Activated CD4-positive, alpha-beta T cell treated with anti-CD3 and anti-CD28 coated beads for 48 hours (primary cell): Measurements from ENCODE around the gene FCHSD2.

ENCODE experiments used
- DNase-seq: peaks from one replicate; pipeline ENCODE4 v3.0.0-alpha.2; 2020

Gene FCHSD2

GRCh38 chr11:72962084-72962483 is 180.0 kb downstream of the FCHSD2 start:
- no peak for DNase-seq

DNA sequence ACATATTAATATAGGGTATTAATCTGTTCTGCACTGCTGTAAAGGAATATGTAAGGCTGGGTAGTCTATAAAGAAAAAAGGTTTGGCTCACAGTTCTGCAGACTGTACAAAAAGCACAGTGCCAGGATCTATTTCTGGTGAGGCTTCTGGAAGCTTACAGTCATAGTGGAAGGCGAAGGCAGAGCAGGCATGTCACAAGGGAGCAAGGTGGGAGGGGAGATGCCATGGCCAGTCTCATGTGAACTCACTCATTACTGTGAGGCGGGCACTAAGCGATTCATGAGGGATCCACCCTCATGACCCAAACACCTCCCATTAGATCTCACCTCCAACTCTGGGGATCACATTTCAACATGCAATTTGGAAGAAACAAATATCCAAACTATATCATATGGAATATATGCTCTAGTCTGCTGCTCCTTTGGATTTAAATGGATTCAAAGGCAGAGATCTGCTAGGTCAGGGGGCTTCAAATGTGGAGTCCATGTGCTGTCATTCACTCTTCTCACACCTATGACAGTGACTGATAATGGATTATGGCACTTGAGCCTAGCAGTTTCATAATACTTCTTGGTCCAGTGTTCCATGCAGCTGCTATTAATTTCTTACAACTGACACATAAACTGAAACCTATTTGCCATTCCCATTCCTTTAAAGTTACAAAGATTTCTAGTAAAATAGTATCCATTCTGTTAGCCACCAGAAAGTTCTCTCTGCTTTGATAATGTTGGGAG is 182.0 kb downstream of the FCHSD2 start:
- DNase-seq, result no peak

- no peak for DNase-seq
These were observed 183.3 kb downstream of the FCHSD2 start for GRCh38 chr11:72958791-72959190.

- DNase-seq, result no peak
These were observed 186.7 kb downstream of the FCHSD2 start for GRCh38 chr11:72955466-72955865.

GRCh38 chr11:72954860-72955259 is 187.3 kb downstream of the FCHSD2 start:
- DNase-seq, result no peak

DNA sequence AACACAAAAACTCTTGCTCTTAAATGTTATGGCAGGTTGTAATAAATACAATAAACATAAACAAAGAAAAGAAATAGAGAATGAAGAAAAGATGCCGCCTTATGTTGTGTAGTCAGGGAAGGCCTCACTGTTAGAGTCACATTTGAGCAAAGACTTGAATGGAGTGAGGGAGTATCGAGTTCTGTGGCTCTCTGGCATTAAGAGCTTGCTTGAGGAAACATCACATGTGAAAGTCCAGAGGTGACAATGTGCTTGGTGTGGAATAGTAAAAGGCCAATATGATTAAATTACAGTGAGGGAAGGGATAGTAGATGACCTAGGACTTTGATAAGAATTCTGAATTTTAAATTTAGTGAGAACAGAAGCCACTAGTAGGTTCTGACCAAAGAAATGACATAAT is 188.5 kb downstream of the FCHSD2 start:
- DNase-seq, result no peak

- no peak for DNase-seq
These were observed 190.2 kb downstream of the FCHSD2 start for GRCh38 chr11:72951888-72952287.

- no peak for DNase-seq
These were observed 190.9 kb downstream of the FCHSD2 start for GRCh38 chr11:72951193-72951592.

GRCh38 chr11:72950685-72951084 is 191.4 kb downstream of the FCHSD2 start:
- DNase-seq, result no peak

DNA sequence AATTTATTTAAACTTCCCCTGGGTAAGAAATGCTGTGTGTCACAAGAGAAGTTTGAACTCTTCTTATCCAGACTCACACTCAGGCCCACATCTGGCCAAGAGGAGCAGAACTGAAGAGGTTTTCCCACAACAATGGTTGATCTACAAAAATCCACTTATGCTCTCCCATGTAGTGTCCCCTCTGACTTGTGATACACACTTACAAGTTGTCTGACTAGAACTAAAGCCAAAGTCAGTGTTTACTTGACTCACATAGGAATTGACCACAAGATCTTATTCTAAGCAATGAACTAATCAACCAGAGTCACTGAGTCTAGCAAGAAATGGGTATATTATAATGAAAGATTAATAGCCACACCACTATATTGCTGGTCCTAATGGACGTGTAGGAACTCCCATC is 194.9 kb downstream of the FCHSD2 start:
- no peak for DNase-seq

DNA sequence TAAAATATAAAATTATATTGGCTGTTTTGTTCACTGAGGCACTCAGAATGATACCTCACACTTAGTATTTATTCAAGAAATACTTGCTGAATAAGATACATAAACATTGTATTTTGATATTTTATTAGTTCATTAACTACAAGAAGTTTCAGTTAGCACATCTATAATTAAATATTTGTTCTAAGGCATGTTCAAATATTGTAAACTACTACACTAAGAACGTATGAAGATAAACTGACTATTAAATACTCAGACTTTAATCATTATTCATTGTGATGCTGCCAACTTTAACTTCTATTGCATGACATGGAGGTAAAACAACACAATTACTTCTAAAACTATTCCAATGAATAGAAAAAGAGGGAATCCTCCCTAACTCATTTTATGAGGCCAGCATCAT is 198.5 kb downstream of the FCHSD2 start:
- no peak for DNase-seq

DNA sequence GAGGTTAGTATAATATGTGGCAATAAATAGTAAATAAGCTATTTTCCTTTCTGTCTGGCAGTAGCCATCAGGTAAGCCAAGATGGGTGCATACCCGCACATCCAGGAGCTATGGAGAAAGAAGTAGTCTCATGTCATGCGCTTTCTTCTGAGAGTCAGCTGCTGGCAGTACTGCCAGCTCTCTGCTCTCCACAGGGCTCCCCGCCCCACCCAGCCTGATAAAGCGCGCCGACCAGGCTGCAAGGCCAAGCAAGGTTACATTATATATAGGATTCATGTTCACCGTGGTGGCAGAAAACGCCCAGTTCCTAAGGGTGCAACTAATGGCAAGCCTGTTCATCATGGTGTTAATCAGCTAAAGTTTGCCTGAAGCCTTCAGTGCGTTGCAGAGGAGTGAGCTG is 201.7 kb downstream of the FCHSD2 start:
- no peak for DNase-seq

- no peak for DNase-seq
These were observed 203.1 kb downstream of the FCHSD2 start for GRCh38 chr11:72939031-72939430.

DNA sequence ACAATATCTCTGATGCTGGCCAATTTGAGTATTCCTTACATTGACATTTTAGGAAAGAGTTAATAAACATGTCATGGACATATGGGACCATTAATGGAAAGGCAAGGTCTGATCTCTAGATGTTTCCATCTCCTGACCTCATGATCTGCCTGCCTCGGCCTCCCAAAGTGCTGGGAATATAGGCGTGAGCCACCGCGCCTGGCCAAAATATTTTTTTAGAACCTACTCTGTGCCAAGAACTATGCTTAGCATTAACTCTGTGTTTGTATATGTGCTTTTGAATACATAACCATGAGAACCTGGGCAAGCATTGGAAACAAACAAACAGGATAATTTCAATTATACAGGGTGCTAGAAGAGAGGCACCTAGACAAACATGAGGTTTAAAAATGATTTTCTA is 204.7 kb downstream of the FCHSD2 start:
- DNase-seq, result no peak

DNA sequence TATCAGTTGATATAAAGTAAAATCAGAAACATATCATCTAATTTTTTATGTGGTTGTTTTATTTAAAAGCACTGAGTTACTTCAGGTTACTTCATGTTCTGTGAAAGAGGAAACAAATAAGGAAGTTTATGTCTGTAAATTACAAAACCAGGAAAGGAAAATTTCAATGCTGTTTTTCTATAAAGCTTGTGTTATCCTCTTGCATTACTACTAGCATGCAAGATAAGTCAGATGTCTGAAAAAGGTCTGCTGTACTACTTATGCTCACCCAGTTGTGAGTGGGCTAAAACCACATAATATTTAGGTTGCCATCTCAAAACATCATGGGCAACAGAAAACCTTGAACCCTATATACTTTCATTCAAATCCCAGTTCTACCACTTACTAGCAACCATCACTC is 206.4 kb downstream of the FCHSD2 start:
- no peak for DNase-seq

DNA sequence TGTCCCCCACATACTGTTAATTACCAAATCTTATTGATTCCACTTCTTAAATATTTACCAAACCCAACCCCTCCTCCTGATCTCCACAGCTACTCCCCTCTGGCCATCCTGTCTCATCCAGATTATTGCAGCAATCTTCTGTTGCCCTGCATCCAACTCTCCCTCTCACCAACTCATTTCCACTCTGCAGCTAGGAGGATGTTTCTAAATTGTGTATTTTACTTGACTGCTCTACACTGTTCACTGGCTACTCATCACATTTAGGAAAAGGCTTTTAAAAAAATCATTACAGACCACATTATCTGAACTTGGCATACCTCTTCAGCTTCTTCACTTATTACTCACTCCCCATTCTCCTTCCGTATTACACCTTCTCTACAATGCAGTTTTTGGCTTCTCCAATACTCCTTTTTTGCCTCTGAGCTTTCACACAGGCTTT is 210.0 kb downstream of the FCHSD2 start:
- DNase-seq, result no peak

- no peak for DNase-seq
These were observed 212.1 kb downstream of the FCHSD2 start for GRCh38 chr11:72930008-72930407.

- DNase-seq, result no peak
These were observed 212.9 kb downstream of the FCHSD2 start for GRCh38 chr11:72929256-72929655.

DNA sequence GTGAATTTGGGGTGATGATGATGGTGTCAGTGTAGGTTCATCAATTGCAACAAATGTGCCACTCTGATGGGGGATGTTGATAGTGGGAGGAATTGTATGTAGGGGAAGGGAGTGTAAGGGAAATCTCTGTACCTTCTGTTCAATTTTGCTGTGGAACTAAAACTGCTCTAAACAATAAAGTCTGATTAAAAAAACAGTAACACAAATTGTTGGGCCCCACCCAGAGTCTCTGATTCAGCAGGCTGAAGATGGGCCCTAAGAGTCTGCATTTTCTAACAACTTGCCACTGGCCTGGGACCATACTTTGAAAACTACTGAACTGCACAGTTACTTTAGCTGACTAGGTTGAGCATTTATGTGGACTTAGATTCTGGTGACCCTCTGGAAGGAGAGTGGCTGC is 214.7 kb downstream of the FCHSD2 start:
- DNase-seq, result no peak

DNA sequence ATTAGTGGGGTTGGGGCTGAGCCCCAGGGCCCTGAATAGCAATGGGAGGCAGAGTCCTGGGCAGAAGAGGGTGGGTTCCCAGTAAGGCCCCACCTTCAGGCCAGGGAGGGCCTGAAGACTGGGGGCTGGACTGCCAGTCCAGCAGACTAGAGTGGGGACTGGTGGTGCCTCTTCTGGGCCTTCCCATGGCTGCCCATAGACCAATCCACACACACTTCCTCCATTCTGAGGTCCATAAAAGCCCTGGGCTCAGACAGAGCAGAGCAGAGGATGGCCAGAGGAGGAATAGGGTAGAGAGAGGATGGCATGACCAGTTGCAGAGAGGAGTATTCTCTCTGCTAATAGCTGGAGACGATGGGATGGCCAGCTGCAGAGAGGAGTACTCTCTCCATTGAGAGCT is 216.0 kb downstream of the FCHSD2 start:
- DNase-seq, result no peak

DNA sequence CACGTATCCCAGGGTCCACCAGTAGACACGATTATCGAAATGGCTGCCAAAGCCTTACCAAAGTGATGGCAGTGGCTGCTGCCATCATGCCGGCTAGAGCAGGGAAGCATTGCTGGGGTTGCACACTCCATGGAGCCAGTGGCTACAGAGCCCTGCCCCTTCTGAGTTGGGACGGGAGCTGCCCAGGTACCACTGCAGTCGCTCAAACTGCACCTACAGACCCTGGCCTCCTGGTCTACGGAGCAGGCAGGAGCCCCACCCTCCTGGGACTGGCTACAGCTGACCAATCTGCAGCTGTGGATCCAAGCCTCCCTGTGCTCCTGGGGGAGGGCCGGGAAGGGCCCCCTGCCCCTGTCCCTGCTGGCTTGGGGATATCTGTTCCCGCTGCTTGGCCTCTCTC is 216.5 kb downstream of the FCHSD2 start:
- no peak for DNase-seq

DNA sequence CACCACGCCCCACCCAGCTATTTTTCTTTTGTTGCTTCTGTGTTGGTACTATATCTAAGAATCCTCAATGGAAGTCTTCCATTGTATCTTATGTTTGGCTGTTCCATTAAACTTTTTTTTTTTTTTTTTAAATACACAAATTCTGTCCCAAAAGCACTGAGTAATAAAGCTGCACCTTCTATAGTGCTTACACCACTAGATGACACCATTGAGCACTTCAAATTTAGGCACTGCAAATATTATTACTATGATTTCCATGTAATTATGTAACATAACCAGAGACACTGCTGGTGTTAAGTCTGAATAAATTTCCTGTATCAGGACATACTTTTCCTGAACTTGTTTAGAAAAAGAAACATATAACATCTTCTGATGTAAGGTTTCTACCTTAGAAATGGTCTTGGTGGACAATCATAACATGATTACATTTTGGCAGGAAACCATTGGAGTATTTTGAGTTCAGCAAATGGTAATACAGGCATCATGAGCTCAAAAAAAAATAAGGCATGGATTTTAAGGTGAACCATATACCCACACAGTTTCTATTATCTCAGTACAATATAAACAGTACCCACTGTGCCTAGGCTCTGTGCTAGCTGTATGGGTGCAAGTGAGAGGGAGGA is 217.4 kb downstream of the FCHSD2 start:
- no peak for DNase-seq

- no peak for DNase-seq
These were observed 220.9 kb downstream of the FCHSD2 start for GRCh38 chr11:72921028-72921716.

- no peak for DNase-seq
These were observed 222.1 kb downstream of the FCHSD2 start for GRCh38 chr11:72920001-72920400.
